K562 (cell line): ENCODE results near the gene NVL. TPM values are rescaled to one million over a fixed set of nuclear protein-coding genes. Genes with fewer than 3 reads are reported as not detected.

Experiments
- ARNT ChIP-seq, 2 experiments: fragments of 450-650 bp; IDR thresholded peaks; 2 replicates each; pipeline ENCODE4 v1.6.1; 2016; ENCODE audit warnings: mild to moderate bottlenecking in 1 of 2
- GTF2B ChIP-seq: IDR thresholded peaks from 2 replicates; pipeline ENCODE4 v1.6.1; 2011; ENCODE audit not compliant: insufficient read length; ENCODE audit errors: extremely low read depth
- GTF2E2 ChIP-seq: fragments of 200-800 bp; sonication (Bioruptor generic); IDR thresholded peaks from 2 replicates; pipeline ENCODE4 v1.6.1; 2016; ENCODE audit warnings: missing genetic modification characterization, missing compliant biosample characterization
- ILF3 ChIP-seq: fragments of 450-650 bp; IDR thresholded peaks from 2 replicates; pipeline ENCODE4 v1.6.1; 2018; ENCODE audit warnings: antibody characterized with exemption, mild to moderate bottlenecking, moderate library complexity, borderline replicate concordance
- KAT2B ChIP-seq: IDR thresholded peaks from one replicate; pipeline ENCODE4 v1.6.1; 2012; ENCODE audit warnings: low read depth, mild to moderate bottlenecking, control low read depth, inconsistent platforms, low read length, moderate library complexity
- MYBL2 ChIP-seq, 2 experiments: fragments of 450-650 bp in 1 of 2; sonication (generic) in 1 of 2; formaldehyde crosslinking in 1 of 2; IDR thresholded peaks; 2 replicates each; pipeline versions ENCODE4 v1.6.1 to v1.8.1; 2017 to 2022; ENCODE audit warnings: borderline replicate concordance in 1 of 2, inconsistent platforms in 1 of 2, low read depth in 1 of 2, mild to moderate bottlenecking in 1 of 2, missing genetic modification reagents in 1 of 2, moderate library complexity in 1 of 2
- NR2C1 ChIP-seq, 2 experiments: fragments of 450-650 bp; IDR thresholded peaks; 2 replicates each; pipeline ENCODE4 v1.6.1; 2017; ENCODE audit warnings: mild to moderate bottlenecking in 2 of 2, antibody characterized with exemption in 1 of 2, inconsistent platforms in 1 of 2, missing compliant biosample characterization in 1 of 2, missing genetic modification characterization in 1 of 2
- POLR2A ChIP-seq: fragments of 450-650 bp; conservative IDR thresholded peaks from 2 replicates; pipeline ENCODE4 v1.6.1; 2016
- POLR2B ChIP-seq: fragments of 450-650 bp; IDR thresholded peaks from 2 replicates; pipeline ENCODE4 v1.6.1; 2018; ENCODE audit warnings: low read depth; ENCODE audit not compliant: partially characterized antibody
- PRDM10 ChIP-seq: fragments of 450-650 bp; IDR thresholded peaks from 2 replicates; pipeline ENCODE4 v1.6.1; 2018; ENCODE audit not compliant: partially characterized antibody
- RBM39 ChIP-seq: fragments of 200-400 bp; formaldehyde crosslinking; optimal IDR thresholded peaks from 2 replicates; pipeline ENCODE3; 2018; ENCODE audit warnings: low read depth, low read length
- SMAD2 ChIP-seq: fragments of 150-350 bp; IDR thresholded peaks from 2 replicates; pipeline ENCODE4 v1.6.1; 2014; ENCODE audit warnings: low read depth, mild to moderate bottlenecking, low read length
- SMAD3 ChIP-seq: fragments of 450-650 bp; formaldehyde crosslinking; conservative IDR thresholded peaks from 2 replicates; pipeline ENCODE4 v1.4.0; 2020; ENCODE audit warnings: mild to moderate bottlenecking
- ZNF212 ChIP-seq: fragments of 450-650 bp; formaldehyde crosslinking; IDR thresholded peaks from 2 replicates; pipeline ENCODE4 v1.4.0; 2020; ENCODE audit warnings: mild to moderate bottlenecking
- ZNF311 ChIP-seq: fragments of 250-450 bp; sonication (Bioruptor Pico); IDR thresholded peaks from 2 replicates; pipeline ENCODE4 v1.4.0; 2020; ENCODE audit warnings: mild to moderate bottlenecking, moderate library complexity
- ZNF668 ChIP-seq: fragments of 250-450 bp; sonication (Bioruptor Pico); IDR thresholded peaks from 2 replicates; pipeline ENCODE4 v1.8.0; 2022; ENCODE audit warnings: mild to moderate bottlenecking, inconsistent platforms
- polyA plus RNA-seq, 8 experiments: library from polyadenylated mRNA; depleted of rRNA in 4 of 8; stranded (reverse) in 5 of 8; unstranded in 3 of 8; fragments of >200 nt; fragmentation: Nextera tagmentation in 2 of 8; fragmentation: Illumina TruSeq in 1 of 8; extraction: Ambion mirVana in 2 of 8; extraction: Trizol in 1 of 8; gene quantifications; 2 replicates each; pipeline versions ENCODE4 v1.2.1 to v1.2.3, GENCODE V29; 2011 to 2014; ENCODE audit warnings: inconsistent platforms in 1 of 8, missing spikeins in 1 of 8
- total RNA-seq, 7 experiments: library from RNA; depleted of rRNA in 6 of 7; stranded (reverse); fragments of >200 nt in 6 of 7; fragmentation: Illumina TruSeq in 2 of 7; extraction: Trizol in 2 of 7; gene quantifications; 2 replicates each; pipeline versions ENCODE4 v1.2.1 to v1.2.3, GENCODE V29; 2011 to 2021; ENCODE audit warnings: low replicate concordance in 1 of 7
- TF ChIP-seq, protein P1 (sequence below): sonication (generic); formaldehyde crosslinking; IDR thresholded peaks from 2 replicates; pipeline ENCODE4 v1.8.0; 2022; ENCODE audit warnings: missing genetic modification reagents, mild to moderate bottlenecking, borderline replicate concordance
- TF ChIP-seq, protein P2 (sequence below): fragments of 250-450 bp; sonication (Bioruptor Pico); IDR thresholded peaks from 2 replicates; pipeline ENCODE4 v1.9.0; 2021; ENCODE audit warnings: mild to moderate bottlenecking
- TF ChIP-seq, protein P3 (sequence below): fragments of 250-450 bp; sonication (Bioruptor Pico); IDR thresholded peaks from 2 replicates; pipeline ENCODE4 v1.5.0; 2021
- TF ChIP-seq, protein P4 (sequence below): sonication (generic); formaldehyde crosslinking; IDR thresholded peaks from 2 replicates; pipeline ENCODE4 v1.8.1; 2023; ENCODE audit warnings: mild to moderate bottlenecking, missing genetic modification reagents

NVL gene
- total and polyA plus RNA-seq, 9 of the 15 experiments (the other 6 are each of a cell fraction or from before 2014, with no cell fraction given) = 32.5 to 86.6 (median 62.9) TPM

GRCh38 chr1:224333309-224333926 is 3.4 kb upstream of the NVL start (continued):
- TF ChIP-seq PRDM10 = no peak
- no peak for TF ChIP-seq ZNF212 (CRISPR knock-in tag)
- TF ChIP-seq SMAD2 = no peak
- TF ChIP-seq ZNF668 (CRISPR knock-in tag) = no peak
- no peak for TF ChIP-seq POLR2A
- no peak for TF ChIP-seq NR2C1 (IDR thresholded peaks at IDR 0.05)
- 0 out of 2 replicates have a peak, but pooled peaks have one; percentile 4 for TF ChIP-seq NR2C1 (tag; IDR thresholded peaks at IDR 0.05)
- TF ChIP-seq ARNT (IDR thresholded peaks at IDR 0.05) = peak in 1 of 2 experiments; percentile 78; a peak in 1 of 4 replicates
- TF ChIP-seq RBM39 = no peak
- TF ChIP-seq, protein P1, sequence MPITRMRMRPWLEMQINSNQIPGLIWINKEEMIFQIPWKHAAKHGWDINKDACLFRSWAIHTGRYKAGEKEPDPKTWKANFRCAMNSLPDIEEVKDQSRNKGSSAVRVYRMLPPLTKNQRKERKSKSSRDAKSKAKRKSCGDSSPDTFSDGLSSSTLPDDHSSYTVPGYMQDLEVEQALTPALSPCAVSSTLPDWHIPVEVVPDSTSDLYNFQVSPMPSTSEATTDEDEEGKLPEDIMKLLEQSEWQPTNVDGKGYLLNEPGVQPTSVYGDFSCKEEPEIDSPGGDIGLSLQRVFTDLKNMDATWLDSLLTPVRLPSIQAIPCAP (CRISPR knock-in tag) = no peak
- TF ChIP-seq KAT2B = no peak
- TF ChIP-seq, protein P2, sequence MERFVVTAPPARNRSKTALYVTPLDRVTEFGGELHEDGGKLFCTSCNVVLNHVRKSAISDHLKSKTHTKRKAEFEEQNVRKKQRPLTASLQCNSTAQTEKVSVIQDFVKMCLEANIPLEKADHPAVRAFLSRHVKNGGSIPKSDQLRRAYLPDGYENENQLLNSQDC = no peak
- no peak for TF ChIP-seq MYBL2 (IDR thresholded peaks at IDR 0.05; ENCODE audit: low read depth)
- no peak for TF ChIP-seq MYBL2 (CRISPR knock-in tag; IDR thresholded peaks at IDR 0.05; ENCODE audit: borderline replicate concordance)
- no peak for TF ChIP-seq SMAD3
- TF ChIP-seq POLR2B = no peak
- TF ChIP-seq, protein P3, sequence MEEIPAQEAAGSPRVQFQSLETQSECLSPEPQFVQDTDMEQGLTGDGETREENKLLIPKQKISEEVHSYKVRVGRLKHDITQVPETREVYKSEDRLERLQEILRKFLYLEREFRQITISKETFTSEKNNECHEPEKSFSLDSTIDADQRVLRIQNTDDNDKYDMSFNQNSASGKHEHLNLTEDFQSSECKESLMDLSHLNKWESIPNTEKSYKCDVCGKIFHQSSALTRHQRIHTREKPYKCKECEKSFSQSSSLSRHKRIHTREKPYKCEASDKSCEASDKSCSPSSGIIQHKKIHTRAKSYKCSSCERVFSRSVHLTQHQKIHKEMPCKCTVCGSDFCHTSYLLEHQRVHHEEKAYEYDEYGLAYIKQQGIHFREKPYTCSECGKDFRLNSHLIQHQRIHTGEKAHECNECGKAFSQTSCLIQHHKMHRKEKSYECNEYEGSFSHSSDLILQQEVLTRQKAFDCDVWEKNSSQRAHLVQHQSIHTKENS (CRISPR knock-in tag) = no peak
- TF ChIP-seq GTF2E2 (tag) = no peak
- TF ChIP-seq ZNF311 (CRISPR knock-in tag) = no peak
- no peak for TF ChIP-seq GTF2B
- 0 out of 2 replicates have a peak, but pooled peaks have one; percentile 50 for TF ChIP-seq ILF3
- TF ChIP-seq, protein P4, sequence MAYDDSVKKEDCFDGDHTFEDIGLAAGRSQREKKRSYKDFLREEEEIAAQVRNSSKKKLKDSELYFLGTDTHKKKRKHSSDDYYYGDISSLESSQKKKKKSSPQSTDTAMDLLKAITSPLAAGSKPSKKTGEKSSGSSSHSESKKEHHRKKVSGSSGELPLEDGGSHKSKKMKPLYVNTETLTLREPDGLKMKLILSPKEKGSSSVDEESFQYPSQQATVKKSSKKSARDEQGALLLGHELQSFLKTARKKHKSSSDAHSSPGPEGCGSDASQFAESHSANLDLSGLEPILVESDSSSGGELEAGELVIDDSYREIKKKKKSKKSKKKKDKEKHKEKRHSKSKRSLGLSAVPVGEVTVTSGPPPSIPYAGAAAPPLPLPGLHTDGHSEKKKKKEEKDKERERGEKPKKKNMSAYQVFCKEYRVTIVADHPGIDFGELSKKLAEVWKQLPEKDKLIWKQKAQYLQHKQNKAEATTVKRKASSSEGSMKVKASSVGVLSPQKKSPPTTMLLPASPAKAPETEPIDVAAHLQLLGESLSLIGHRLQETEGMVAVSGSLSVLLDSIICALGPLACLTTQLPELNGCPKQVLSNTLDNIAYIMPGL = no peak
